ENCODE data around the gene ARID4B. TPM values are rescaled to one million over a fixed set of nuclear protein-coding genes. Genes with fewer than 3 reads are reported as not detected.

Gene ARID4B
- total RNA-seq, 1 experiment from 2014 or later = 48.7 TPM

DNA sequence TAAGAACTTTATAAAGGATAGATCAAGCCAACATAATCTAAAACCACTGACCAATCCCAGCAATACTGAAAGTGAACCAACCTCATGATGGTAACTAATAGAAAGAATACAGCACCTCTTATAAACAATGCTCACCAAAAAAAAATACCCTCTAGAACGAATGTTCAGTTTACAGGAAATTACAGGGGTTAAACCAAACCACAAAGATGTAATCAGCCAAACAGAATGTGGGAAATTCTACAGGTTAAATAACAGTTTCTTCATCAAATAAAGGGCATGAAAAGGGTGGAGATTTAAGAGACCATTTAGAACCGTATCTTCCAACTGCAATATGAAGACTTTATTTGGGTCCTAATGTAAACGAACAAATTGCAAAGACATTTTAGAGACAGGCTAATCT, 30.4 kb downstream of the ARID4B start:
- BruUV-seq (replicated peaks) = no TSS peak
- H3K4me1 Mint-ChIP-seq (ENCODE audit: insufficient read depth, unreplicated experiment) = peaks cover 21% of the 10 kb centered on the region

DNA sequence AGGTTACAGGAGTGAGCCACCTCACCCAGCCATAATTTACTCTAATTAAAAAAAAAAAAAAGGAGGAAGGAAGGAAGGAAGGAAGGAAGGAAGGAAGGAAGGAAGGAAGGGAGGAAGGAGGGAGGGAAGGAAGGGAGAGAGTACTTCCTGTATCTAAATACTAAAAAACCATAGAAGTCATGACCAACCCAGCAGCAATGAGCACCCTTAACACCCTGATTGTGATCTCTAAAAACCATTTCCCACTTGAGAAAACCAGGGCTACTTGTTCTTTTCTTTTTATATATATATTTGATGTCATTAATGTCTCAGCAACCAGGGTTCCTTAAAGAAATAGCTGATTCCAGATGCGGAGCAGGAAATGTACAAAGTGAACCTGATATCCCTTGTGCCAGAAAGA, 31.2 kb downstream of the ARID4B start:
- ChIA-PET CTCF (no interaction called here), POLR2A (interaction anchor here (2.5 kb wide), 1 partner anchor 17 kb away, joined by 11 read pairs; no protein-coding TSS in a partner anchor)
- no peak for TF ChIP-seq CTCF (IDR thresholded peaks at IDR 0.05; ENCODE audit: unreplicated experiment)
- DNase-seq (ENCODE audit: unreplicated experiment) = no peak
- intact Hi-C loops (cut with micrococcal nuclease) = no loop called here
- Mint-ChIP-seq H3K9me3 (ENCODE audit: unreplicated experiment) (peaks cover 7% of the 10 kb centered on the region), H3K4me3 (ENCODE audit: unreplicated experiment) (no peak overlapping the region), H3K27ac (ENCODE audit: low read depth, unreplicated experiment) (no peak overlapping the region), H3K36me3 (ENCODE audit: insufficient read depth, unreplicated experiment) (peaks cover 5% of the 10 kb centered on the region), H3K27me3 (ENCODE audit: insufficient read depth, unreplicated experiment) (no peaks in the 10 kb centered on the region), H3K4me1 (ENCODE audit: insufficient read depth, unreplicated experiment) (peaks cover 20% of the 10 kb centered on the region)
- BruUV-seq (replicated peaks) = no TSS peak

More for the DNA sequence above, 30.4 kb downstream of the ARID4B start:
- Mint-ChIP-seq H3K36me3 (ENCODE audit: insufficient read depth, unreplicated experiment) (peaks cover 7% of the 10 kb centered on the region), H3K9me3 (ENCODE audit: unreplicated experiment) (peaks cover 7% of the 10 kb centered on the region), H3K27ac (ENCODE audit: low read depth, unreplicated experiment) (no peak overlapping the region), H3K27me3 (ENCODE audit: insufficient read depth, unreplicated experiment) (no peaks in the 10 kb centered on the region), H3K4me3 (ENCODE audit: unreplicated experiment) (no peak overlapping the region)
- DNase-seq (ENCODE audit: unreplicated experiment) = no peak
- no peak for TF ChIP-seq CTCF (IDR thresholded peaks at IDR 0.05; ENCODE audit: unreplicated experiment)
- CTCF ChIA-PET = interaction anchor here (1.4 kb wide), 1 partner anchor 14 kb away, joined by 4 read pairs; no protein-coding TSS in a partner anchor
- intact Hi-C loops (cut with micrococcal nuclease) = no loop called here
- POLR2A ChIA-PET = no interaction called here

GRCh38 chr1:235295902-235296350, 32.1 kb downstream of the ARID4B start:
- POLR2A ChIA-PET = interaction anchor here (1.0 to 2.5 kb wide), 2 partner anchors 9 to 17 kb away, joined by 3 to 11 read pairs; no protein-coding TSS in a partner anchor
- CTCF ChIA-PET = interaction anchor here (0.6 to 1.0 kb wide), 5 partner anchors 8 to 210 kb away, joined by 3 to 5 read pairs (median 3); no protein-coding TSS in a partner anchor
- peak; percentile 20 for DNase-seq (ENCODE audit: unreplicated experiment)

More at GRCh38 chr1:235295902-235296350, 32.1 kb downstream of the ARID4B start:
- no TSS peak for BruUV-seq (replicated peaks)
- Mint-ChIP-seq H3K4me1 (ENCODE audit: insufficient read depth, unreplicated experiment) (peaks cover 24% of the 10 kb centered on the region), H3K4me3 (ENCODE audit: unreplicated experiment) (no peak overlapping the region), H3K27me3 (ENCODE audit: insufficient read depth, unreplicated experiment) (no peaks in the 10 kb centered on the region), H3K36me3 (ENCODE audit: insufficient read depth, unreplicated experiment) (no peaks in the 10 kb centered on the region), H3K27ac (ENCODE audit: low read depth, unreplicated experiment) (peak overlapping the region; percentile 2), H3K9me3 (ENCODE audit: unreplicated experiment) (peaks cover 7% of the 10 kb centered on the region)
- no peak for TF ChIP-seq CTCF (IDR thresholded peaks at IDR 0.05; ENCODE audit: unreplicated experiment)
- intact Hi-C loops (cut with micrococcal nuclease) = no loop called here

Measured in MCF 10A (cell line).